CD4-positive, alpha-beta T cell (primary cell): ENCODE data around the gene ADGRV1. TPM values are rescaled to one million over a fixed set of nuclear protein-coding genes. Genes with fewer than 3 reads are reported as not detected.
"Not testable (repeated sequence)": the region's sequence is repeated elsewhere in the genome, so short reads cannot be mapped to it uniquely, and the experiment has no call there.

Experiments
- ATAC-seq: fragments of 200-7000 bp; cut with Tn5 transposase; one replicate; pipeline ENCODE4 v1.10.0; 2022; ENCODE audit warnings: mild to moderate bottlenecking; ENCODE audit not compliant: poor library complexity
- CTCF ChIA-PET: fragments of 350-600 bp; sonication (Branson Sonifier 250); formaldehyde crosslinking; loops from one replicate; lab custom pipeline; 2021; ENCODE audit warnings: antibody characterized with exemption, inconsistent platforms; lab: Charles Lee
- POLR2A ChIA-PET: fragments of 350-600 bp; sonication (Branson Sonifier 250); formaldehyde crosslinking; loops from one replicate; lab custom pipeline; 2021; ENCODE audit warnings: antibody characterized with exemption, inconsistent platforms; lab: Charles Lee
- DNase-seq, 14 experiments: peaks; one replicate each; pipeline ENCODE4 v3.0.0-alpha.2; 2013 to 2020; ENCODE audit warnings: mixed read lengths in 2 of 14
- H3K27ac ChIP-seq, 2 donors: one replicate each; pipeline versions ENCODE4 v1.5.1 to v1.7.0; 2013; ENCODE audit warnings: low read length in 2 of 2, low read depth in 1 of 2, mild to moderate bottlenecking in 1 of 2
- H3K27me3 ChIP-seq, 2 experiments: 1 replicate in 1 of 2; 2 replicates in 1 of 2; pipeline versions ENCODE4 v1.6.1 to v1.7.0; 2013; ENCODE audit warnings: low read length in 2 of 2, control low read depth in 1 of 2, mild to moderate bottlenecking in 1 of 2, moderate library complexity in 1 of 2; ENCODE audit not compliant: insufficient read depth in 2 of 2, control insufficient read depth in 1 of 2
- H3K36me3 ChIP-seq: one replicate; pipeline ENCODE4 v1.6.1; 2013; ENCODE audit warnings: low read length, control low read depth; ENCODE audit not compliant: insufficient read depth
- H3K4me1 ChIP-seq: one replicate; pipeline ENCODE4 v1.6.1; 2013; ENCODE audit warnings: low read length, control low read depth; ENCODE audit not compliant: insufficient read depth
- H3K4me3 ChIP-seq: one replicate; pipeline ENCODE4 v1.5.1; 2013; ENCODE audit warnings: mild to moderate bottlenecking, low read length, moderate library complexity
- H3K9me3 ChIP-seq, 2 experiments: 1 replicate in 1 of 2; 2 replicates in 1 of 2; pipeline versions ENCODE4 v1.6.1 to v1.7.0; 2013; ENCODE audit warnings: low read length in 2 of 2, mild to moderate bottlenecking in 2 of 2, control low read depth in 1 of 2, moderate library complexity in 1 of 2; ENCODE audit not compliant: control insufficient read depth in 1 of 2, insufficient read depth in 1 of 2
- H3K27ac Mint-ChIP-seq: one replicate; pipeline ENCODE4 v1.8.0; 2020; ENCODE audit warnings: mixed read lengths
- H3K27me3 Mint-ChIP-seq: one replicate; pipeline ENCODE4 v1.8.0; 2021; ENCODE audit warnings: mixed read lengths
- H3K36me3 Mint-ChIP-seq: one replicate; pipeline ENCODE4 v1.8.0; 2021; ENCODE audit warnings: low read depth, mixed read lengths
- H3K4me1 Mint-ChIP-seq: one replicate; pipeline ENCODE4 v1.8.0; 2021; ENCODE audit warnings: low read depth, mixed read lengths
- H3K4me3 Mint-ChIP-seq: one replicate; pipeline ENCODE4 v1.8.0; 2020; ENCODE audit warnings: mild to moderate bottlenecking, mixed read lengths
- H3K9me3 Mint-ChIP-seq: one replicate; pipeline ENCODE4 v1.8.0; 2020; ENCODE audit warnings: mixed read lengths
- CTCF ChIP-seq: fragments of 200-600 bp; IDR thresholded peaks from one replicate; pipeline ENCODE4 v1.8.0; 2022; ENCODE audit warnings: antibody characterized with exemption, mild to moderate bottlenecking
- intact Hi-C, 2 experiments: fragments of 100-400 bp; cut with DNase I in 1 of 2; cut with micrococcal nuclease in 1 of 2; formaldehyde crosslinking; loops; one replicate each; pipeline versions ENCODE4 v1.15.1 to v1.9.0; 2023 to 2025; cut with DNase I, micrococcal nuclease
- total RNA-seq, 174 experiments: library from RNA in 2 of 174; stranded (reverse) in 2 of 174; gene quantifications; one replicate each; pipeline ENCODE4 v1.2.3 and lab custom pipeline; 2021 to 2026

ADGRV1 gene
- total RNA-seq, 2 experiments from 2014 or later = 0.81 to 1.2 TPM

- H3K36me3 ChIP-seq = no peaks in the 10 kb centered on the region
- H3K27me3 Mint-ChIP-seq = peaks cover 51% of the 10 kb centered on the region
- no peak overlapping the region for H3K4me3 Mint-ChIP-seq
- no peaks in the 10 kb centered on the region for H3K4me1 ChIP-seq
- peaks cover 6 to 15% of the 10 kb centered on the region in 2 experiments for H3K27me3 ChIP-seq
- no peak overlapping the region for H3K27ac ChIP-seq
- no peaks in the 10 kb centered on the region for H3K9me3 ChIP-seq
- H3K9me3 Mint-ChIP-seq = no peaks in the 10 kb centered on the region
- no peak overlapping the region for H3K4me3 ChIP-seq
- intact Hi-C loops = no loop called here
- no peak for ATAC-seq
- no peaks in the 10 kb centered on the region for H3K4me1 Mint-ChIP-seq
- no peak overlapping the region for H3K27ac Mint-ChIP-seq
- no peaks in the 10 kb centered on the region for H3K36me3 Mint-ChIP-seq
- DNase-seq = no peak
- no peak for TF ChIP-seq CTCF
- POLR2A ChIA-PET = no interaction called here
- CTCF ChIA-PET = no interaction called here
Measured at GRCh38 chr5:90585337-90585986, 26.9 kb downstream of the ADGRV1 start.

GRCh38 chr5:90586469-90586868 lies 27.9 kb downstream of the ADGRV1 start:
- Mint-ChIP-seq H3K4me1 (no peaks in the 10 kb centered on the region), H3K36me3 (no peaks in the 10 kb centered on the region), H3K9me3 (no peaks in the 10 kb centered on the region), H3K4me3 (no peak overlapping the region), H3K27ac (no peak overlapping the region), H3K27me3 (peaks cover 44% of the 10 kb centered on the region)
- H3K4me1 ChIP-seq = no peaks in the 10 kb centered on the region
- TF ChIP-seq CTCF = no peak
- H3K27me3 ChIP-seq = peaks cover 5 to 15% of the 10 kb centered on the region in 2 experiments
- no peaks in the 10 kb centered on the region for H3K36me3 ChIP-seq
- DNase-seq (no peak), ATAC-seq (no peak)
- H3K4me3 ChIP-seq = no peak overlapping the region
- no peak overlapping the region for H3K27ac ChIP-seq
- ChIA-PET CTCF (no interaction called here), POLR2A (no interaction called here)
- no peaks in the 10 kb centered on the region for H3K9me3 ChIP-seq
- intact Hi-C loops = no loop called here

DNA sequence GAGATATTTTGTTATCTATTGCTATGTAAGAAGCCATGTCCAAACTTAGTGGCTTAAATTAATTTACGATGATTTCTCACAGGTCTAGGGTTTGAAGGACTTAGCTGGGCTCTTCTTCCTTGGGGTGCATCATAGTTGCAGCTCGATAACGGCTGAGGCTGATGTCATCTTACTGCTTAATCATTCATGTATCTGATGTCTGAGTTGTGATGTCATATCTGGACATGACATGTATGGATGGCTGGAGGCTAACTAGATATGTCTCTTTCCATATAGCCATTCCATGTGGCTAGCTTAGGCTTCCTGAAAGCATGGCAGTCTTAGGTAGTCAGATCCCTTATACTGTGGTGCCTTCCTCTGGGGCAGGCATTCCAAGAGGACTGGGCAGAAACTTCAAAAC lies 31.6 kb downstream of the ADGRV1 start:
- DNase-seq (no peak), ATAC-seq (no peak)
- intact Hi-C loops = no loop called here
- H3K27ac Mint-ChIP-seq = no peak overlapping the region
- Histone ChIP-seq H3K9me3 (no peaks in the 10 kb centered on the region), H3K27ac (no peak overlapping the region), H3K4me3 (no peak overlapping the region), H3K27me3 (peaks cover 0 to 12% of the 10 kb centered on the region in 2 experiments), H3K4me1 (no peaks in the 10 kb centered on the region), H3K36me3 (no peaks in the 10 kb centered on the region)
- no peaks in the 10 kb centered on the region for H3K36me3 Mint-ChIP-seq
- CTCF ChIA-PET = no interaction called here
- POLR2A ChIA-PET = no interaction called here
- peaks cover 31% of the 10 kb centered on the region for H3K27me3 Mint-ChIP-seq
- H3K4me1 Mint-ChIP-seq = no peaks in the 10 kb centered on the region
- TF ChIP-seq CTCF = no peak
- no peak overlapping the region for H3K4me3 Mint-ChIP-seq
- H3K9me3 Mint-ChIP-seq = peaks cover 7% of the 10 kb centered on the region

GRCh38 chr5:90593083-90593482 lies 34.5 kb downstream of the ADGRV1 start:
- H3K27ac ChIP-seq, H3K4me1 ChIP-seq, H3K27ac Mint-ChIP-seq, H3K9me3 Mint-ChIP-seq, H3K36me3 Mint-ChIP-seq, H3K36me3 ChIP-seq, H3K27me3 ChIP-seq, H3K9me3 ChIP-seq, DNase-seq, H3K4me3 ChIP-seq, H3K4me3 Mint-ChIP-seq, intact Hi-C loops, H3K4me1 Mint-ChIP-seq, CTCF ChIA-PET, ATAC-seq, POLR2A ChIA-PET: not testable (repeated sequence)
- peaks cover 14% of the 10 kb centered on the region for H3K27me3 Mint-ChIP-seq

- H3K4me1 ChIP-seq, POLR2A ChIA-PET, intact Hi-C loops, H3K27me3 Mint-ChIP-seq, H3K36me3 Mint-ChIP-seq, H3K9me3 ChIP-seq, H3K4me3 ChIP-seq, H3K36me3 ChIP-seq, H3K4me3 Mint-ChIP-seq, H3K27ac ChIP-seq, CTCF ChIA-PET, H3K4me1 Mint-ChIP-seq, H3K27me3 ChIP-seq, H3K27ac Mint-ChIP-seq, DNase-seq, ATAC-seq, H3K9me3 Mint-ChIP-seq: not testable (repeated sequence)
Measured at GRCh38 chr5:90595766-90596165, 37.2 kb downstream of the ADGRV1 start.
